Measurements from ENCODE around the gene VPS26C.
"Not testable (repeated sequence)": the region's sequence is repeated elsewhere in the genome, so short reads cannot be mapped to it uniquely, and the experiment has no call there.

VPS26C gene

GRCh38 chr21:37267269-37268185, at the start of gene VPS26C:
Gene VPS26C (minus strand): TSS chr21:37267334. CDS start chr21:37267294, 40 bp downstream.
- peak; percentile 99 for DNase-seq

GRCh38 chr21:37316072-37316471, 48.9 kb upstream of the VPS26C start:
- DNase-seq = not testable (repeated sequence)

GRCh38 chr21:37300114-37300751, 33.1 kb upstream of the VPS26C start:
- no peak for DNase-seq

- no peak for DNase-seq
Measured at GRCh38 chr21:37297364-37297763, 30.2 kb upstream of the VPS26C start.

DNA sequence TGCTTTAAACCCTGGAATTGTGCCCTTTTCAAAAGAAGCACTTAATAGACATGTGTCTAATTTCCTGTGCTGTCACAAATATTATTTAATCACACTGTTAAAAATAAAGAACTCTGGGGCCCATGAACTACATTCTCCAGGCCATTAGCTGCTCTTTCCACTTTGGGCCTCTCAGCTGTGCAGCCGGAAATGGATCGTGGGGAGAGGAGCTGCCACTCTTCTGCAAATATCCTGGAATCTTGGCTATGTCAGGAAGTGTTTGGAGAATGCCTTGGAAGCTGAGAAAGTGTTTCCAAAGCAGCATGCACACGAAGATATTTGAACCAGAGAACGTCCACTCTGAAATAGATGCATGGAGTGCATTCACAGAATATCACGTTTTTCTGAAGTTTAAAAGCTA, 27.5 kb upstream of the VPS26C start:
- no peak for DNase-seq

DNA sequence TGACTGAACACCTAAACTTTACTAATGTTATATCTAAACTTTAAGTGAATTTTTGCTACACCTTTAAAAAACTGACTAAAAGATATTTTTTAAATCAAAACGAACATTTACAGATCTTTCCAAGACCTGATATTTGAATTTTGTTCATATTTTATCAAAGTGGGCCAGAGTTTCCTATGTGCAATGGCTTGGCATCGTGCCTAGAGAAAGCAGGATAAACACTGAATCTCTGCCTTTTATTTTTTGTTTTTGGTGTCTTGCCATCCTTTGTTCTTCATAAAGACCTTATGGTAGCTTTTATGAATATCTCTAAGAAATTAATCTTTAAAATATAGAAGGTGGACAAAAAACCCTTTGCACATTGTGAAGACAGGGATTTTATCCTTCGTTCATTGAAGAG, 25.8 kb upstream of the VPS26C start:
- DNase-seq = peak; percentile 26

DNA sequence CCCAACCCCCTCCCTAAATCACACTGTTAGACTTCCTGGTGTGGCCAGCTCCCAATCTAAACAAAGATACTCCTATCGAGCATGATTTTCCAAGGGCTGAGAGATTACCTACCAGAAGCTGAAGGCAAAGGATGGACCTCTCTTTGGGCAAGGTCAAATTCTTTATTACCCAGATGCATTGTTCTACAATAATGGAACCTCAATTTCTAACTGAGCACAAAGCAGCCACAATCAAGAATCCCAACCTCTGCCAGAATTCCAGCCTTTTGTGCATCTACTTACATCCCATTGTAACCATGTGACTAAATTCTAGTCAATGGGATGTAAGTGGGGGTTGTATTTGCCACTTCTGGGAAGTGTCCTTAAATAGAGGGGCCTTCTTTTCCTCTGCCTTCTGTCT, 24.9 kb upstream of the VPS26C start:
- no peak for DNase-seq

- not testable (repeated sequence) for DNase-seq
Measured at GRCh38 chr21:37283191-37283710, 16.1 kb upstream of the VPS26C start.

DNA sequence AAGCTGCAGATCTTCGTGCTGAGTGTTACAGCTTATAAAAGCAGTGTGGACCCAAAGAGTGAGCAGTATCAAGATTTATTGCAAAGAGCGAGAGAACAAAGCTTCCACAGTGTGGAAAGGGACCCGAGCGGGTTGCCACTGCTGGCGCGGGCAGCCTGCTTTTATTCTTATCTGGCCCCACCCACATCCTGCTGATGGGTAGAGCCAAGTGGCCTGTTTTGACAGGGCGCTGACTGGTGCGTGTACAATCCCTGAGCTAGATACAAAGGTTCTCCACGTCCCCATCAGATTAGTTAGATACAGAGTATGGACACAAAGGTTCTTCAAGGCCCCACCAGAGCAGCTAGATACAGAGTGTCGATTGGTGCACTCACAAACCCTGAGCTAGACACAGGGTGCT, 15.5 kb upstream of the VPS26C start:
- DNase-seq = not testable (repeated sequence)

GRCh38 chr21:37281993-37282392, 14.9 kb upstream of the VPS26C start:
- DNase-seq = no peak

- no peak for DNase-seq
Measured at GRCh38 chr21:37281579-37281978, 14.4 kb upstream of the VPS26C start.

DNA sequence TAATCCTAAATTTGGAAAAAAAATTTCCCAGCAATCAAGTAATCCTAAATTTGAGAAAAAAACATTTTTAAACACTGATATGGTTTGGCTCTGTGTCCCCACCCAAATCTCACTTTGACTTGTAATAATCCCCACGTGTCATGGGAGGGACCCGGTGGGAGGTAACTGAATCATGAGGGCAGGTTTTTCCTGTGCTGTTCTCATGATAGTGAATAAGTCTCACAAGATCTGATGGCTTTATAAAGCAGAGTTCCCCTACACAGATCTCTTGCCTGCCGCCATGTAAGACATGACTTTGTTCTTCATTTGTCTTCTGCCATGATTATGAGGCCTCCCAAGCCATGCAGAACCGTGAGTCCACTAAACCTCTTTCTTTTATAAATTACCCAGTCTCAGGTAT, 12.1 kb upstream of the VPS26C start:
- DNase-seq = not testable (repeated sequence)

GRCh38 chr21:37278199-37278598, 11.1 kb upstream of the VPS26C start:
- no peak for DNase-seq

DNA sequence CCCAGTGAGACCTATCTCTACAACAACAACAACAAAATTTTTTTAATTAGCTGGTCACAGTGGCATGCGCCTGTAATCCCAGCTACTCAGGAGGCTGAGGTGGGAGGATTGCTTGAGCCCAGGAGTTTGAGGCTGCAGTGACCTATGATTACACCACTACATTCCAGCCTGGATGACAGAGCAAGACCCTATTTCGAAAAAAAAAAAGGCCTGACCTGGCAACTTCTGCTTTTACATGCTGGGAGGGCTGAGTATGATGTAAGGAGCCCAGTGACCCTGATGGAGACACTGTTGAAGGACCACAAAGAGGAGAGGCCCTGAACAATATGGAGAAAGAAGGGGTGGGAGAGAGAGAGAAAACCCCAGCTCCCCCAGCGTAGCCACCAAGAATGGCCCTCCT, 9.2 kb upstream of the VPS26C start:
- DNase-seq = no peak

- DNase-seq = no peak
Measured at GRCh38 chr21:37273911-37274690, 7.0 kb upstream of the VPS26C start.

DNA sequence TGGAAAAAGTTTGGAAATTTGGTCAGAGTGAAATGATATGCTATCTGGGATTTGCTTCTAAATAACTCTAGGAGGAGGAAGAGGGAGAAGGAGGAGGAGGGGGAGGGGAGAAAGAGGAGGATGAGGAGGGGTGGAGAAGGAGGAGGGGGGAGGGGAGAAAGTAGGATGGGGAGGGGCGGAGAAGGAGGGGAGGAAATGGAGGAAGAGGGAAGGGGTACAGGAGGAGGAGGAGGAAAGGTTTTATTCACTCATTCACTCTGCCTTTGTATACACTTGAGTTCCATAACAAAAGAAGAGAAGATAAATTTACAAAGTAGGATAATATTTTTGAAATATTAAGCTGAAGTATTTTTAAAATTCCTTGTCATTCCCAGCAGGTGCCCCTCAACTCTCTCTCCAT, 6.3 kb upstream of the VPS26C start:
- no peak for DNase-seq

- no peak for DNase-seq
Measured at GRCh38 chr21:37272897-37273296, 5.8 kb upstream of the VPS26C start.

- no peak for DNase-seq
Measured at GRCh38 chr21:37270576-37271365, 3.6 kb upstream of the VPS26C start.

DNA sequence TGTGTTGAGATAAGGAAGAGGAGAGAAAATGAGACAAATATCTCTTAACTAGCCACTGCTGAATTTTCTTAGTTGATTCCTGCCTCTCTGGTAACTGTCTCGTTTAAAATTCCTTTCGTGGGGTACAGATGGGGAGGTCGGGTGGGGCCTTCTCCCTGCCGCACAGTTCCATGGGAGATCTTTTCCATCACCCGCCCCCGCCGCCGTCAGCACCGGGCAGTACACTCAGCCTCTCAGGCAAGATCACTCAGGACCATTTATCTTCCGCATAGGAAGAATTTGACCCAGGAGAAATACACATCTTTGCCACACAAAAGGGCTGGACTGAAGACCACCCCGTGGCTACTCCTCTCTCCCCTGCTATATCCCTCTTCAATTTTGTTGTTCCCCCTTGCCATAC, 2.3 kb upstream of the VPS26C start:
- DNase-seq = no peak

GRCh38 chr21:37268186-37268503, 1.0 kb upstream of the VPS26C start:
- DNase-seq = no peak

DNA sequence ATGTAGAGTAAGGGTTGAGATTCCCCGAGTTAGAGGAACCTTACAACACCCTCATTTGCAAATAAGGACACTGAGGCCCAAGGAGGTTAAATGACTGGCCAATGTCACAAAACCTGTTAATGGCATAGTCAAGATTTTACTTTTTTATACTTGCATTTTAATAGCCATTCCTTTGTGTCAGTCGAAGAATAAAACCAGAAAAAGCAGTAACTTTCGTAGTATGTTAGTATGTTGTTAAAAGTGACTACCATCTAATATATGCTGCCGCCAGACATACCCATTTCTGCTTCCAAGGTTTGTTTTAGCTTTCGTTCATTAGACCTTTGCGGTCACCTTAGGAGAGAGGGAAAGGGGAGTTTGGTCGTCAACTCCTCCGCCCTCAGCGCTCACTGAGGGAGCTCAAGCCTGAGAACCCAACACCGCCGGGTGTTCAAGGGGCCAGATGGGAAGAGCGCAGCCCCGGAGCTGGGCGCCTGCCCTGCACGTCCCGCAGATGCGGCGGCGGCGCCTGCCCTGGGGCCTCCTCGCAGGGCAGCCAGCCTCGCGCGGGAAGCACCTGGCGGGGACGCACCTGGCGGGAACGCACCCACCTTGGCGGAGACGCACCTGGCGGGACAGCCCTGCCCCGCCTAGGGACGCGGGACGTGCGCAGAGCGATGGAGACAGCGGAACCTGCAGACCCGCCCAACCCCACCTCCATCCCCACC, 466 bp downstream of the VPS26C start:
- peak; percentile 71 for DNase-seq

DNA sequence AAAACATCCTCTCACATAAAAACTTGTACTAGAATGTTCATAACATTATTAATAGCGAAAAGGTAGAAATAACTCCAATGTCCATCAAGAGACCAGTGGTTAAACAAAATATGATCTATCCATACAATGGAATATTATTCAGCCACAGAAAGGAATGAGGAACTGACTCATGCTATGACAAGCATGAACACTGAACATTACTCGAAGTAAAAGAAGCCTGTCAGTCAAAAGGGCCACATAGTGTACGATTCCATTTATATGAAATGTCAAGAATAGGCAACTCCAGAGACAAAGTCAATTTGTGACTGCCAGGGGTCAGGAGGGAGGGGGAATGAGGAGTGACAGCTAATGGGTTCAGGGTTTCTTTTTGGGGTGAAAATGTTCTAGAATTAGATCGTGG, 2.3 kb downstream of the VPS26C start:
- DNase-seq = no peak
